ENCODE measurements around the gene DNPEP. TPM values are rescaled to one million over a fixed set of nuclear protein-coding genes. Genes with fewer than 3 reads are reported as not detected.

DNPEP gene
- total RNA-seq, 1 experiment from 2014 or later = 60.9 TPM

- Mint-ChIP-seq H3K36me3 (ENCODE audit: insufficient read depth in 1 of 3, low read depth in 3 of 3) (no peaks in the 10 kb centered on the region), H3K27me3 (ENCODE audit: low read depth) (peaks cover 82% of the 10 kb centered on the region), H3K4me3 (no peak overlapping the region), H3K9me3 (no peaks in the 10 kb centered on the region; a peak in 1 of 5 replicates), H3K4me1 (no peaks in the 10 kb centered on the region), H3K27ac (no peak overlapping the region)
- no peaks in the 10 kb centered on the region for H4K20me1 ChIP-seq (ENCODE audit: control insufficient read depth, insufficient read depth, insufficient read length)
- H3K56ac ChIP-seq (ENCODE audit: insufficient read length, low read depth, low read length) = no peak overlapping the region
- H4K8ac ChIP-seq (replicated peaks; ENCODE audit: insufficient read length, low read depth, low read length) = no peak overlapping the region
- no peak overlapping the region for H3K4ac ChIP-seq (ENCODE audit: low read depth, low read length)
- no peak overlapping the region for H4K5ac ChIP-seq (ENCODE audit: insufficient read length, low read depth, low read length)
- H3K9ac ChIP-seq (ENCODE audit: extremely low read depth, insufficient read length, low read length) = no peak overlapping the region
- H4K91ac ChIP-seq (ENCODE audit: insufficient read length, low read depth, low read length) = no peak overlapping the region
- H2AK5ac ChIP-seq (ENCODE audit: insufficient read length, low read length) = no peak overlapping the region
- DNase-seq = no peak
- H2BK15ac ChIP-seq (ENCODE audit: low read depth, low read length) = no peak overlapping the region
- H2AFZ ChIP-seq (ENCODE audit: low read length) = no peak overlapping the region
- no peak overlapping the region for H3K27ac ChIP-seq (ENCODE audit: insufficient read length, low read depth, low read length)
- no peak for TF ChIP-seq CTCF (conservative IDR thresholded peaks at IDR 0.05)
- H3K9me3 ChIP-seq (ENCODE audit: control insufficient read depth, low read depth, low read length) = no peaks in the 10 kb centered on the region
- H3K14ac ChIP-seq (ENCODE audit: insufficient read depth, low read length) = no peak overlapping the region
- no peak overlapping the region for H2BK120ac ChIP-seq (ENCODE audit: low read depth, low read length, poor library complexity, severe bottlenecking)
- WGBS (ENCODE audit: extremely low coverage, insufficient read length, low lambda C conversion rate) = no CpG with 5 or more reads among the region's 4 CpGs
- H3K4me2 ChIP-seq (ENCODE audit: insufficient read depth, insufficient read length, low read length) = no peak overlapping the region
- H2BK20ac ChIP-seq (ENCODE audit: low read depth, low read length, poor library complexity, severe bottlenecking) = no peak overlapping the region
- no peak overlapping the region for H2BK5ac ChIP-seq (ENCODE audit: insufficient read length, low read length)
- no peaks in the 10 kb centered on the region for H3K4me1 ChIP-seq (ENCODE audit: insufficient read depth, low read length)
- no peak overlapping the region for H3T11ph ChIP-seq (ENCODE audit: low read length)
- H3K27me3 ChIP-seq (ENCODE audit: insufficient read depth, low read length) = peaks cover 4% of the 10 kb centered on the region; the same call in 1 of the 2 replicates
- H3K79me1 ChIP-seq (ENCODE audit: insufficient read depth, low read depth, low read length, poor library complexity, severe bottlenecking) = no peaks in the 10 kb centered on the region
- peaks cover 1% of the 10 kb centered on the region; the same call in 1 of the 2 replicates for H3K79me2 ChIP-seq (ENCODE audit: insufficient read depth, low read length)
- no peak overlapping the region for H3K23ac ChIP-seq (ENCODE audit: insufficient read length, low read depth, low read length)
- H3K23me2 ChIP-seq (ENCODE audit: insufficient read length, low read depth, low read length, poor library complexity, severe bottlenecking) = no peaks in the 10 kb centered on the region
- no peak overlapping the region for H2BK12ac ChIP-seq (ENCODE audit: insufficient read length, low read depth, low read length)
- no peak overlapping the region for H3K18ac ChIP-seq (ENCODE audit: insufficient read length, low read depth, low read length)
Observed at GRCh38 chr2:219325136-219325535, 62.6 kb downstream of the DNPEP start.
